Heart left ventricle (tissue), 16 donors: ENCODE data around the gene FNDC10. TPM values are rescaled to one million over a fixed set of nuclear protein-coding genes. Genes with fewer than 3 reads are reported as not detected.
A peak's percentile ranks its signal among the peaks of the same experiment; 100 is the strongest.
"Not testable (repeated sequence)": the region's sequence is repeated elsewhere in the genome, so short reads cannot be mapped to it uniquely, and the experiment has no call there.

Source experiments
- ATAC-seq, 4 donors: fragments of 200-7000 bp; cut with Tn5 transposase; one replicate each; pipeline ENCODE4 v1.9.1; 2020 to 2022; ENCODE audit warnings: moderate library complexity in 4 of 4, mild to moderate bottlenecking in 3 of 4, moderate number of reproducible peaks in 1 of 4
- DNase-seq, 5 donors: peaks; one replicate each; pipeline ENCODE4 v3.0.0-alpha.2; 2020
- H3K27ac ChIP-seq, 12 donors: fragments of 200-600 bp; sonication (generic) in 4 of 12; one replicate each; pipeline versions ENCODE4 v1.5.0 to v1.8.0; 2016 to 2022; ENCODE audit warnings: mild to moderate bottlenecking in 2 of 12
- H3K27me3 ChIP-seq, 9 donors: fragments of 200-600 bp; sonication (generic) in 2 of 9; one replicate each; pipeline versions ENCODE4 v1.5.1 to v1.8.0; 2016 to 2022; ENCODE audit warnings: mild to moderate bottlenecking in 3 of 9
- H3K36me3 ChIP-seq, 9 donors: fragments of 200-600 bp; sonication (generic) in 2 of 9; one replicate each; pipeline versions ENCODE4 v1.5.0 to v1.8.0; 2018 to 2022; ENCODE audit warnings: mild to moderate bottlenecking in 2 of 9
- H3K4me1 ChIP-seq, 12 donors: fragments of 200-600 bp; sonication (generic) in 4 of 12; one replicate each; pipeline versions ENCODE4 v1.5.0 to v1.8.0; 2016 to 2022; ENCODE audit warnings: mild to moderate bottlenecking in 3 of 12
- H3K4me3 ChIP-seq, 12 donors: fragments of 200-600 bp; sonication (generic) in 4 of 12; one replicate each; pipeline versions ENCODE4 v1.5.0 to v1.8.0; 2017 to 2022; ENCODE audit warnings: mild to moderate bottlenecking in 9 of 12, moderate library complexity in 4 of 12
- H3K9me3 ChIP-seq, 12 donors: fragments of 200-600 bp; sonication (generic) in 4 of 12; one replicate each; pipeline versions ENCODE4 v1.5.0 to v1.8.0; 2016 to 2022; ENCODE audit warnings: mild to moderate bottlenecking in 1 of 12
- CTCF ChIP-seq, 12 donors: fragments of 200-600 bp; sonication (generic) in 4 of 12; IDR thresholded peaks; one replicate each; pipeline versions ENCODE4 v1.5.0 to v1.8.0; 2018 to 2022; ENCODE audit warnings: antibody characterized with exemption in 12 of 12, mild to moderate bottlenecking in 5 of 12
- POLR2A ChIP-seq, 2 donors: fragments of 450-650 bp; IDR thresholded peaks; one replicate each; pipeline ENCODE4 v1.6.1; 2017; ENCODE audit warnings: antibody characterized with exemption in 2 of 2, mild to moderate bottlenecking in 2 of 2, moderate library complexity in 2 of 2
- WGBS, 4 donors: extraction: QIAGEN DNeasy Blood & Tissue Kit in 2 of 4; methylation state at CpG; one replicate each; pipeline versions ENCODE4 v1.1.5 to v1.1.7; 2013 to 2018; 5-methylcytosine and 5-hydroxymethylcytosine counted together
- intact Hi-C, 10 donors: fragments of 100-400 bp; cut with DNase I; formaldehyde crosslinking; loops; one replicate each; pipeline versions ENCODE4 v1.11.1 to v1.14.2; 2022
- polyA plus RNA-seq, 2 donors: library from polyadenylated mRNA; stranded (reverse); fragments of 200-250 nt; gene quantifications; one replicate each; pipeline ENCODE4 v1.2.3, GENCODE V29; 2013
- total RNA-seq, 9 donors: library from RNA; depleted of rRNA in 2 of 9; stranded (reverse); fragments of >200 nt in 2 of 9; fragmentation: NEBNext Ultra II Directional in 3 of 9; extraction: Animal tissue kit (Norgen Biotek cat#: 25700) in 3 of 9; gene quantifications; one replicate each; pipeline versions ENCODE4 v1.1.0 to v1.2.4, GENCODE V29; 2016 to 2023
- donor health status: ischemic (EF 13 %, LVEDD 7.1; RV severe dilation, severe dysfunction).
- donor health status: healthy with polysubstance abuse.
- donor health status: DM: no; HTN: yes; CAD: no.
- donor health status: DM: no; HTN: no; CAD: no.
- donor health status: ischemic (EF 25% LVEDD 6.9; RV normal size, moderate dysfunction).
- donor health status: ischemic (EF 25% LVEDD 5.7; RV mildly dilated, moderate dysfunction).
- donor health status: healthy.
- donor health status: DM: yes; HTN: yes; CAD: no.
- donor health status: ischemic (EF 35%, LVEDD 5.7; RV mildly dilated, moderate dysfunction).
- donor health status: nonischemic (EF 11% LVEDD 7.7; RV severe dilation, severe dysfunction).
- donor health status: DM: yes; HTN: yes; CAD: no.
- donor health status: PGD.
- donor health status: ischemic (EF 29% LVEDD 5.4; RV normal size, mild dysfunction).
- donor health status: nonischemic (EF 23%, LVEDD 6.1; RV moderate dilation, normal function).

Gene FNDC10
- total and polyA plus RNA-seq, 11 donors, result 1.1 to 6.7 (median 3.6) TPM

- H3K36me3 ChIP-seq, result peaks cover 0 to 42% (median 25%) of the 10 kb centered on the region in 9 donors
- H3K9me3 ChIP-seq, ATAC-seq, H3K27ac ChIP-seq, H3K27me3 ChIP-seq, H3K4me3 ChIP-seq, intact Hi-C loops, DNase-seq, H3K4me1 ChIP-seq: not testable (repeated sequence)
- WGBS, 4 donors, result 83 to 90% (median 88%) methylated on average over 2 to 14 of the region's 14 CpGs
Measured at GRCh38 chr1:1637479-1637875, 37.5 kb upstream of the FNDC10 start.

- intact Hi-C loops, H3K27ac ChIP-seq, DNase-seq, H3K27me3 ChIP-seq, H3K4me1 ChIP-seq, H3K4me3 ChIP-seq, ATAC-seq, H3K9me3 ChIP-seq: not testable (repeated sequence)
- WGBS, 4 donors, result 91 to 96% (median 93%) methylated on average over 28 to 37 of the region's 37 CpGs
- H3K36me3 ChIP-seq, result peaks cover 0 to 42% (median 25%) of the 10 kb centered on the region in 9 donors
Measured at GRCh38 chr1:1636621-1637478, 36.9 kb upstream of the FNDC10 start.

- H3K27ac ChIP-seq, H3K9me3 ChIP-seq, ATAC-seq, H3K4me3 ChIP-seq, intact Hi-C loops: not testable (repeated sequence)
- Histone ChIP-seq H3K27me3 (peaks cover 0 to 20% (median 8%) of the 10 kb centered on the region in 9 donors), H3K4me1 (peaks cover 0 to 23% (median 5%) of the 10 kb centered on the region in 12 donors), H3K36me3 (peaks cover 0 to 32% (median 21%) of the 10 kb centered on the region in 9 donors)
- 92 to 93% (median 93%) methylated on average over 6 to 9 of the region's 13 CpGs; no CpG with 5 or more reads in 1 of the 4 donors for WGBS, 4 donors
- peak in 1 of 5 donors; percentile 40 for DNase-seq
Measured at GRCh38 chr1:1634613-1635012, 34.7 kb upstream of the FNDC10 start.

GRCh38 chr1:1633409-1633808, 33.5 kb upstream of the FNDC10 start:
- intact Hi-C loops, H3K4me3 ChIP-seq, DNase-seq, H3K27ac ChIP-seq, H3K9me3 ChIP-seq: not testable (repeated sequence)
- Histone ChIP-seq H3K36me3 (peaks cover 0 to 32% (median 20%) of the 10 kb centered on the region in 9 donors), H3K4me1 (peaks cover 0 to 23% (median 5%) of the 10 kb centered on the region in 12 donors), H3K27me3 (peaks cover 0 to 29% (median 8%) of the 10 kb centered on the region in 9 donors)
- ATAC-seq, result peak in 3 of 4 donors; percentile 12 to 61 (median 49)
- WGBS, 4 donors, result no CpG with 5 or more reads among the region's 35 CpGs

- Histone ChIP-seq H3K36me3 (peaks cover 0 to 35% (median 15%) of the 10 kb centered on the region in 9 donors), H3K4me1 (peaks cover 0 to 23% (median 5%) of the 10 kb centered on the region in 12 donors), H3K9me3 (no peaks in the 10 kb centered on the region), H3K27ac (peak within 1 kb of the TSS; percentile 47 to 94 (median 80)), H3K27me3 (peaks cover 0 to 29% (median 8%) of the 10 kb centered on the region in 9 donors), H3K4me3 (peak within 1 kb of the TSS; percentile 0 to 57 (median 42))
- intact Hi-C loops, result loop anchor here in 1 of 10 donors (2.0 kb wide), 1 partner anchor 17 kb away; the partner anchor contains the start of gene MIB2
- peak; percentile 42 to 72 (median 54) for DNase-seq
- peak in 3 of 4 donors; percentile 1 to 21 (median 2) for ATAC-seq
- no peak for TF ChIP-seq POLR2A (IDR thresholded peaks at IDR 0.05)
- TF ChIP-seq CTCF (IDR thresholded peaks at IDR 0.05), result no peak
- WGBS, 4 donors, result 6 to 13% (median 9%) methylated on average over 8 to 48 of the region's 48 CpGs
Measured at GRCh38 chr1:1631782-1632420, 32.0 kb upstream of the FNDC10 start, which contains the start of gene MMP23B. MMP23B (plus strand) TSS chr1:1632173; CDS start chr1:1632219, 46 bp downstream.
